LNCAP (cell line): ENCODE measurements around the gene HDAC4.

Experiments used
- CTCF ChIP-seq: fragments of 450-650 bp; IDR thresholded peaks from 2 replicates; pipeline ENCODE4 v1.5.1; 2017; ENCODE audit warnings: mild to moderate bottlenecking

Gene HDAC4

GRCh38 chr2:239179851-239180371 is 220.9 kb downstream of the HDAC4 start:
- TF ChIP-seq CTCF, result no peak

GRCh38 chr2:239178954-239179353 is 221.9 kb downstream of the HDAC4 start:
- no peak for TF ChIP-seq CTCF

GRCh38 chr2:239178484-239178883 is 222.3 kb downstream of the HDAC4 start:
- TF ChIP-seq CTCF, result no peak

GRCh38 chr2:239177908-239178307 is 222.9 kb downstream of the HDAC4 start:
- TF ChIP-seq CTCF, result no peak

- TF ChIP-seq CTCF, result no peak
Observed at GRCh38 chr2:239177325-239177724, 223.5 kb downstream of the HDAC4 start.

- no peak for TF ChIP-seq CTCF
Observed at GRCh38 chr2:239175181-239175580, 225.6 kb downstream of the HDAC4 start.

- no peak for TF ChIP-seq CTCF
Observed at GRCh38 chr2:239173301-239173700, 227.5 kb downstream of the HDAC4 start.

- no peak for TF ChIP-seq CTCF
Observed at GRCh38 chr2:239171643-239172042, 229.2 kb downstream of the HDAC4 start.
